GM23338 (cell line): ENCODE data around the gene RNF115. TPM values are rescaled to one million over a fixed set of nuclear protein-coding genes. Genes with fewer than 3 reads are reported as not detected.

Experiments used
- ATAC-seq: fragments of 200-7000 bp; cut with Tn5 transposase; 3 replicates; pipeline ENCODE4 v1.9.1; 2020
- DNase-seq: peaks from one replicate; pipeline ENCODE4 v3.0.0-alpha.2; 2015; ENCODE audit warnings: low spot score
- H2AFZ ChIP-seq: fragments of 200-600 bp; sonication (generic); 2 replicates; pipeline ENCODE4 v1.8.0; 2016; ENCODE audit warnings: antibody characterized with exemption, mild to moderate bottlenecking, moderate library complexity
- H3F3A ChIP-seq: fragments of 200-600 bp; sonication (generic); replicated peaks from 2 replicates; pipeline ENCODE4 v1.8.0; 2017; ENCODE audit warnings: antibody characterized with exemption, mixed run types, low read depth
- H3K27ac ChIP-seq: fragments of 200-600 bp; sonication (generic); 2 replicates; pipeline ENCODE4 v1.6.1; 2016; ENCODE audit warnings: low read depth
- H3K27me3 ChIP-seq: fragments of 200-600 bp; sonication (generic); 2 replicates; pipeline ENCODE4 v1.8.0; 2016; ENCODE audit warnings: mild to moderate bottlenecking, mixed run types, moderate library complexity; ENCODE audit not compliant: insufficient read depth
- H3K36me3 ChIP-seq: fragments of 200-600 bp; sonication (generic); 2 replicates; pipeline ENCODE4 v1.8.0; 2016; ENCODE audit warnings: mild to moderate bottlenecking; ENCODE audit not compliant: insufficient read depth
- H3K4me1 ChIP-seq: fragments of 200-600 bp; sonication (generic); 2 replicates; pipeline ENCODE4 v1.8.0; 2016; ENCODE audit warnings: mild to moderate bottlenecking, moderate library complexity; ENCODE audit not compliant: insufficient read depth
- H3K4me2 ChIP-seq: fragments of 200-600 bp; sonication (generic); 2 replicates; pipeline ENCODE4 v1.7.1; 2017; ENCODE audit warnings: mixed run types
- H3K4me3 ChIP-seq: fragments of 200-600 bp; sonication (generic); 2 replicates; pipeline ENCODE4 v1.6.1; 2016; ENCODE audit warnings: mixed run types
- H3K79me2 ChIP-seq: fragments of 200-600 bp; sonication (generic); replicated peaks from 2 replicates; pipeline ENCODE4 v1.8.0; 2017; ENCODE audit warnings: mild to moderate bottlenecking; ENCODE audit not compliant: insufficient read depth
- H3K9me2 ChIP-seq: fragments of 200-600 bp; sonication (generic); 2 replicates; pipeline ENCODE4 v1.8.0; 2017; ENCODE audit not compliant: insufficient read depth
- H4K20me1 ChIP-seq: fragments of 200-600 bp; sonication (generic); replicated peaks from 2 replicates; pipeline ENCODE4 v1.8.0; 2017; ENCODE audit warnings: mild to moderate bottlenecking; ENCODE audit not compliant: insufficient read depth
- H3K27ac Mint-ChIP-seq: 2 replicates; pipeline ENCODE4 v1.8.0; 2020; ENCODE audit warnings: inconsistent platforms, mild to moderate bottlenecking, moderate library complexity, mixed read lengths
- H3K27me3 Mint-ChIP-seq: 3 replicates; pipeline ENCODE4 v1.8.0; 2022; ENCODE audit warnings: low read depth, mild to moderate bottlenecking, moderate library complexity, mixed read lengths, inconsistent platforms; ENCODE audit not compliant: insufficient read depth, poor library complexity
- H3K36me3 Mint-ChIP-seq: 3 replicates; pipeline ENCODE4 v1.8.0; 2021; ENCODE audit warnings: low read depth, mild to moderate bottlenecking, inconsistent platforms, moderate library complexity, mixed read lengths
- H3K4me1 Mint-ChIP-seq: 3 replicates; pipeline ENCODE4 v1.8.0; 2020; ENCODE audit warnings: mild to moderate bottlenecking, inconsistent platforms, mixed read lengths
- H3K4me3 Mint-ChIP-seq: 3 replicates; pipeline ENCODE4 v1.8.0; 2021; ENCODE audit warnings: moderate library complexity, mild to moderate bottlenecking, inconsistent platforms, mixed read lengths
- H3K9me3 Mint-ChIP-seq: 3 replicates; pipeline ENCODE4 v1.8.0; 2020; ENCODE audit warnings: moderate library complexity, mild to moderate bottlenecking, inconsistent platforms, mixed read lengths
- CREB1 ChIP-seq: fragments of 250-450 bp; sonication (Bioruptor Pico); IDR thresholded peaks from 2 replicates; pipeline ENCODE4 v1.5.0; 2020; ENCODE audit warnings: low read depth, mild to moderate bottlenecking, moderate library complexity
- EZH2phosphoT487 ChIP-seq: fragments of 200-600 bp; sonication (generic); IDR thresholded peaks from one replicate; pipeline ENCODE4 v1.8.1; 2018; ENCODE audit warnings: antibody characterized with exemption; ENCODE audit not compliant: unreplicated experiment
- JUNB ChIP-seq: IDR thresholded peaks from one replicate; pipeline ENCODE4 v1.6.1; 2016; ENCODE audit warnings: antibody characterized with exemption; ENCODE audit not compliant: unreplicated experiment
- NANOG ChIP-seq: IDR thresholded peaks from 2 replicates; pipeline ENCODE4 v1.6.1; 2016; ENCODE audit warnings: antibody characterized with exemption, borderline replicate concordance
- POLR2AphosphoS5 ChIP-seq: IDR thresholded peaks from 2 replicates; pipeline ENCODE4 v1.6.1; 2016; ENCODE audit warnings: antibody characterized with exemption, low read depth
- REST ChIP-seq: IDR thresholded peaks from one replicate; pipeline ENCODE4 v1.6.1; 2018; ENCODE audit warnings: antibody characterized with exemption; ENCODE audit not compliant: unreplicated experiment
- STAT1 ChIP-seq: IDR thresholded peaks from one replicate; pipeline ENCODE4 v1.6.1; 2016; ENCODE audit warnings: antibody characterized with exemption; ENCODE audit not compliant: unreplicated experiment
- ZNF114 ChIP-seq: fragments of 250-450 bp; sonication (Bioruptor Pico); IDR thresholded peaks from 2 replicates; pipeline ENCODE4 v1.5.0; 2020; ENCODE audit warnings: mild to moderate bottlenecking, moderate library complexity
- ZNF331 ChIP-seq: fragments of 250-450 bp; sonication (Bioruptor Pico); IDR thresholded peaks from 2 replicates; pipeline ENCODE4 v1.5.0; 2020; ENCODE audit warnings: low read depth, mild to moderate bottlenecking, moderate library complexity
- polyA plus RNA-seq: library from polyadenylated mRNA; unstranded; fragments of >200 nt; fragmentation: Nextera tagmentation; extraction: Ambion mirVana; gene quantifications from 2 replicates; pipeline ENCODE4 v1.2.1, GENCODE V29; 2016
- total RNA-seq: library from RNA; depleted of rRNA; stranded (reverse); fragments of >200 nt; shearing (Covaris generic); gene quantifications from 2 replicates; pipeline ENCODE4 v1.2.3, GENCODE V29; 2014
- TF ChIP-seq, protein P1 (sequence below): IDR thresholded peaks from 2 replicates; pipeline ENCODE4 v1.6.1; 2016; ENCODE audit warnings: antibody characterized with exemption
- TF ChIP-seq, protein P2 (sequence below), 2 experiments: fragments of 200-600 bp in 1 of 2; sonication (generic) in 1 of 2; conservative IDR thresholded peaks; 2 replicates each; pipeline versions ENCODE4 v1.5.1 to v1.6.1; 2016 to 2017; ENCODE audit warnings: antibody characterized with exemption in 2 of 2, low read depth in 2 of 2, mild to moderate bottlenecking in 2 of 2, moderate library complexity in 1 of 2
- TF ChIP-seq, protein P3 (sequence below): fragments of 250-450 bp; sonication (Bioruptor Pico); IDR thresholded peaks from 2 replicates; pipeline ENCODE4 v1.5.0; 2020; ENCODE audit warnings: mild to moderate bottlenecking, moderate library complexity

RNF115 gene
- total and polyA plus RNA-seq, 2 experiments from 2014 or later: 10.6 to 10.9 TPM

DNA sequence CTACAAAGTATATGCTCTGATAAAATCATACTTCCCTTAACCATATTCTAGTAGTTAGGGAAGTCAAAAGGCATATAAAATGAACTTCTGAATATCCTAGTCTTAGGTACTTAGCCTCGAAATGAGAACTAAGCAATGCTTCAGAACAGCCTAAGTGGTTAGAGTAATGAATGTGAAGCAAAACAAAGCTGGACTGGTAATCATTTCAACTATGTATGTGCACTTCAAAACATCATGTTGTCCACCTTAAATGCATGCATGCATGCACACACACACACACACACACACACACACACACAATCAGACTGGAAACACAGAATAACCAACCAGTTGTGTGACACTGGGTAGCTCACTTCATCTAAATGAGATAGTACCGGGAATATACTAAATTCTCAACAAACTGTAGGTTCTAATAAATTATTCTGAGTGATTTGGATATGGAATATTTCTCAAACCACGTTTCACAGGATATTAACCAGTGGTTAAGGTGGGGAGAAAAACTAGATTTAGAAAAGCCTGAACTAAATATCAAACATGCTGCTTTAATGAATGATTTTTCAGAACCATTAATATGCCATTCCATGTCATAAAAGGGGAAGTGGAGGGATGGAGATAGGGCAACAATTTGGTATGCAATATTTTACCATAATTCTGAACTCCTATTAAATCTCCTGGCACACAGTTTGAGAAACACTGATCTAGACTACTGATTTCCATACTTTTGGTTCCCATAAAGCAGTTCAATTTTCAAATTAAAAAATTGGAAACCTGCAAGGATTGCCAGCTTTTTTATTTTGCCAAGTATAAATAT lies 19.5 kb downstream of the RNF115 start:
- H3K27me3 Mint-ChIP-seq: peaks cover 3% of the 10 kb centered on the region
- Histone ChIP-seq H3K27me3 (no peaks in the 10 kb centered on the region), H3F3A (no peaks in the 10 kb centered on the region), H3K79me2 (peaks cover 80% of the 10 kb centered on the region), H3K36me3 (no peaks in the 10 kb centered on the region), H2AFZ (no peak overlapping the region), H3K4me3 (no peak overlapping the region), H4K20me1 (0 out of 2 replicates have a peak, but pooled peaks cover 4% of the 10 kb centered on the region), H3K27ac (no peak overlapping the region), H3K9me2 (no peaks in the 10 kb centered on the region), H3K4me1 (0 out of 2 replicates have a peak, but pooled peaks cover 9% of the 10 kb centered on the region), H3K4me2 (no peak overlapping the region)
- no peak overlapping the region for H3K4me3 Mint-ChIP-seq
- no peak overlapping the region for H3K27ac Mint-ChIP-seq
- peaks cover 2% of the 10 kb centered on the region; the same call in 2 of the 3 replicates for H3K36me3 Mint-ChIP-seq
- no peak for DNase-seq
- peaks cover 28% of the 10 kb centered on the region for H3K4me1 Mint-ChIP-seq
- no peak for TF ChIP-seq EZH2phosphoT487
- TF ChIP-seq, protein P1, sequence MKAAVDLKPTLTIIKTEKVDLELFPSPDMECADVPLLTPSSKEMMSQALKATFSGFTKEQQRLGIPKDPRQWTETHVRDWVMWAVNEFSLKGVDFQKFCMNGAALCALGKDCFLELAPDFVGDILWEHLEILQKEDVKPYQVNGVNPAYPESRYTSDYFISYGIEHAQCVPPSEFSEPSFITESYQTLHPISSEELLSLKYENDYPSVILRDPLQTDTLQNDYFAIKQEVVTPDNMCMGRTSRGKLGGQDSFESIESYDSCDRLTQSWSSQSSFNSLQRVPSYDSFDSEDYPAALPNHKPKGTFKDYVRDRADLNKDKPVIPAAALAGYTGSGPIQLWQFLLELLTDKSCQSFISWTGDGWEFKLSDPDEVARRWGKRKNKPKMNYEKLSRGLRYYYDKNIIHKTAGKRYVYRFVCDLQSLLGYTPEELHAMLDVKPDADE: no peak
- TF ChIP-seq POLR2AphosphoS5: no peak
- TF ChIP-seq ZNF114 (CRISPR knock-in tag): no peak
- TF ChIP-seq CREB1 (CRISPR knock-in tag): no peak
- no peak for TF ChIP-seq ZNF331
- TF ChIP-seq NANOG: no peak
- TF ChIP-seq JUNB: no peak
- TF ChIP-seq REST: no peak
- TF ChIP-seq STAT1: no peak
- TF ChIP-seq, protein P2, sequence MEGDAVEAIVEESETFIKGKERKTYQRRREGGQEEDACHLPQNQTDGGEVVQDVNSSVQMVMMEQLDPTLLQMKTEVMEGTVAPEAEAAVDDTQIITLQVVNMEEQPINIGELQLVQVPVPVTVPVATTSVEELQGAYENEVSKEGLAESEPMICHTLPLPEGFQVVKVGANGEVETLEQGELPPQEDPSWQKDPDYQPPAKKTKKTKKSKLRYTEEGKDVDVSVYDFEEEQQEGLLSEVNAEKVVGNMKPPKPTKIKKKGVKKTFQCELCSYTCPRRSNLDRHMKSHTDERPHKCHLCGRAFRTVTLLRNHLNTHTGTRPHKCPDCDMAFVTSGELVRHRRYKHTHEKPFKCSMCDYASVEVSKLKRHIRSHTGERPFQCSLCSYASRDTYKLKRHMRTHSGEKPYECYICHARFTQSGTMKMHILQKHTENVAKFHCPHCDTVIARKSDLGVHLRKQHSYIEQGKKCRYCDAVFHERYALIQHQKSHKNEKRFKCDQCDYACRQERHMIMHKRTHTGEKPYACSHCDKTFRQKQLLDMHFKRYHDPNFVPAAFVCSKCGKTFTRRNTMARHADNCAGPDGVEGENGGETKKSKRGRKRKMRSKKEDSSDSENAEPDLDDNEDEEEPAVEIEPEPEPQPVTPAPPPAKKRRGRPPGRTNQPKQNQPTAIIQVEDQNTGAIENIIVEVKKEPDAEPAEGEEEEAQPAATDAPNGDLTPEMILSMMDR (conservative IDR thresholded peaks at IDR 0.05; ENCODE audit: low read depth in 2 of 2): no peak
- TF ChIP-seq, protein P3, sequence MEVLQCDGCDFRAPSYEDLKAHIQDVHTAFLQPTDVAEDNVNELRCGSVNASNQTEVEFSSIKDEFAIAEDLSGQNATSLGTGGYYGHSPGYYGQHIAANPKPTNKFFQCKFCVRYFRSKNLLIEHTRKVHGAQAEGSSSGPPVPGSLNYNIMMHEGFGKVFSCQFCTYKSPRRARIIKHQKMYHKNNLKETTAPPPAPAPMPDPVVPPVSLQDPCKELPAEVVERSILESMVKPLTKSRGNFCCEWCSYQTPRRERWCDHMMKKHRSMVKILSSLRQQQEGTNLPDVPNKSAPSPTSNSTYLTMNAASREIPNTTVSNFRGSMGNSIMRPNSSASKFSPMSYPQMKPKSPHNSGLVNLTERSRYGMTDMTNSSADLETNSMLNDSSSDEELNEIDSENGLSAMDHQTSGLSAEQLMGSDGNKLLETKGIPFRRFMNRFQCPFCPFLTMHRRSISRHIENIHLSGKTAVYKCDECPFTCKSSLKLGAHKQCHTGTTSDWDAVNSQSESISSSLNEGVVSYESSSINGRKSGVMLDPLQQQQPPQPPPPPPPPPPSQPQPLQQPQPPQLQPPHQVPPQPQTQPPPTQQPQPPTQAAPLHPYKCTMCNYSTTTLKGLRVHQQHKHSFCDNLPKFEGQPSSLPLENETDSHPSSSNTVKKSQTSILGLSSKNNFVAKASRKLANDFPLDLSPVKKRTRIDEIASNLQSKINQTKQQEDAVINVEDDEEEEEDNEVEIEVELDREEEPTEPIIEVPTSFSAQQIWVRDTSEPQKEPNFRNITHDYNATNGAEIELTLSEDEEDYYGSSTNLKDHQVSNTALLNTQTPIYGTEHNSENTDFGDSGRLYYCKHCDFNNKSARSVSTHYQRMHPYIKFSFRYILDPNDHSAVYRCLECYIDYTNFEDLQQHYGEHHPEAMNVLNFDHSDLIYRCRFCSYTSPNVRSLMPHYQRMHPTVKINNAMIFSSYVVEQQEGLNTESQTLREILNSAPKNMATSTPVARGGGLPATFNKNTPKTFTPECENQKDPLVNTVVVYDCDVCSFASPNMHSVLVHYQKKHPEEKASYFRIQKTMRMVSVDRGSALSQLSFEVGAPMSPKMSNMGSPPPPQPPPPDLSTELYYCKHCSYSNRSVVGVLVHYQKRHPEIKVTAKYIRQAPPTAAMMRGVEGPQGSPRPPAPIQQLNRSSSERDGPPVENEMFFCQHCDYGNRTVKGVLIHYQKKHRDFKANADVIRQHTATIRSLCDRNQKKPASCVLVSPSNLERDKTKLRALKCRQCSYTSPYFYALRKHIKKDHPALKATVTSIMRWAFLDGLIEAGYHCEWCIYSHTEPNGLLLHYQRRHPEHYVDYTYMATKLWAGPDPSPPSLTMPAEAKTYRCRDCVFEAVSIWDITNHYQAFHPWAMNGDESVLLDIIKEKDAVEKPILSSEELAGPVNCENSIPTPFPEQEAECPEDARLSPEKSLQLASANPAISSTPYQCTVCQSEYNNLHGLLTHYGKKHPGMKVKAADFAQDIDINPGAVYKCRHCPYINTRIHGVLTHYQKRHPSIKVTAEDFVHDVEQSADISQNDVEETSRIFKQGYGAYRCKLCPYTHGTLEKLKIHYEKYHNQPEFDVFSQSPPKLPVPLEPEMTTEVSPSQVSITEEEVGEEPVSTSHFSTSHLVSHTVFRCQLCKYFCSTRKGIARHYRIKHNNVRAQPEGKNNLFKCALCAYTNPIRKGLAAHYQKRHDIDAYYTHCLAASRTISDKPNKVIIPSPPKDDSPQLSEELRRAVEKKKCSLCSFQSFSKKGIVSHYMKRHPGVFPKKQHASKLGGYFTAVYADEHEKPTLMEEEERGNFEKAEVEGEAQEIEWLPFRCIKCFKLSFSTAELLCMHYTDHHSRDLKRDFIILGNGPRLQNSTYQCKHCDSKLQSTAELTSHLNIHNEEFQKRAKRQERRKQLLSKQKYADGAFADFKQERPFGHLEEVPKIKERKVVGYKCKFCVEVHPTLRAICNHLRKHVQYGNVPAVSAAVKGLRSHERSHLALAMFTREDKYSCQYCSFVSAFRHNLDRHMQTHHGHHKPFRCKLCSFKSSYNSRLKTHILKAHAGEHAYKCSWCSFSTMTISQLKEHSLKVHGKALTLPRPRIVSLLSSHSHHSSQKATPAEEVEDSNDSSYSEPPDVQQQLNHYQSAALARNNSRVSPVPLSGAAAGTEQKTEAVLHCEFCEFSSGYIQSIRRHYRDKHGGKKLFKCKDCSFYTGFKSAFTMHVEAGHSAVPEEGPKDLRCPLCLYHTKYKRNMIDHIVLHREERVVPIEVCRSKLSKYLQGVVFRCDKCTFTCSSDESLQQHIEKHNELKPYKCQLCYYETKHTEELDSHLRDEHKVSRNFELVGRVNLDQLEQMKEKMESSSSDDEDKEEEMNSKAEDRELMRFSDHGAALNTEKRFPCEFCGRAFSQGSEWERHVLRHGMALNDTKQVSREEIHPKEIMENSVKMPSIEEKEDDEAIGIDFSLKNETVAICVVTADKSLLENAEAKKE (CRISPR knock-in tag): no peak
- H3K9me3 Mint-ChIP-seq: no peaks in the 10 kb centered on the region
- ATAC-seq: no peak
